GM21825 (cell line): ENCODE data around the gene SIRPB1.
"Not testable (repeated sequence)": the region's sequence is repeated elsewhere in the genome, so short reads cannot be mapped to it uniquely, and the experiment has no call there.

Experiments
- ATAC-seq: cut with Tn5 transposase; IDR thresholded peaks from one replicate; pipeline ENCODE4 v1.9.1; 2021; ENCODE audit warnings: mild to moderate bottlenecking, moderate library complexity; ENCODE audit not compliant: unreplicated experiment

Gene SIRPB1

DNA sequence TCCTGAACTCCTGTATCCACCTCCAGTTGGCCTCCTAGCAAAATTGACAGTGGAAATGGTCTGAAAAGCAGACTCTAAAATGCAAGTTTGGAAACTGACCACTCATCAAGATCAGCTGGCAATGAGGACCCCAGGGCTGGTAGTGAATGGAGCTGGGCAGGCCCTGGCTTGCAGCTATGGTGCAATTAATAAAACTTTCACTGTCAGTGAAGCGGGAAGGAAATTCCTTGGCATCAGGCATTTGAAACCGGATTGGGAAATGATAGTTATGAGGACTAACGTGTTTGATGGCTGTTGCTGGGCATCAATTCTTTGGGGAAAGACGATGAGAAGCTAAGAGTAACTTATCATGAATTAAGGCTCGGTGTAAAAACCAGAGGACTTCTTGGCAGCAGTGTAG is 19.1 kb downstream of the SIRPB1 start:
- ATAC-seq: no peak

DNA sequence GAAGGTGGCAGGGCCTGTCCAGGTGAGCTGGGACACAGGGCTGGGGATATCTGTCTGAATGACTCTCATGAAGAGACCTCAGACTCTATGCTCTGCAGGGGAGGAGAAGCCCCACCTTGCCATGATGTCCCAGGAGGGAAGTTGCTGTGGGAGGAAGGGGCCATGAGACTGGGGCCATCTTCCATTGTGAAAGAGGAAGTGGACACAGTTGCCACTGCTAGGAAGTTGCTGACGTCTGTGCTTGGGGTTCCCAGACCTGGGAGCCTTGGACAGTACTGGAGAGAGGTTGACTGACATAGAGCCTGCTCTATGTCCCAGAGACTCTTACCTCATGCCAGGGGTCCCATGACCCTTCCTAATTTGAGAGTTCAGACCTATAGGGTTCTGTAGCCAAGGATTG is 24.5 kb downstream of the SIRPB1 start:
- ATAC-seq: no peak

GRCh38 chr20:1588533-1589460 is 31.0 kb downstream of the SIRPB1 start:
- no peak for ATAC-seq

- no peak for ATAC-seq
Observed at GRCh38 chr20:1587781-1588532, 31.9 kb downstream of the SIRPB1 start.

DNA sequence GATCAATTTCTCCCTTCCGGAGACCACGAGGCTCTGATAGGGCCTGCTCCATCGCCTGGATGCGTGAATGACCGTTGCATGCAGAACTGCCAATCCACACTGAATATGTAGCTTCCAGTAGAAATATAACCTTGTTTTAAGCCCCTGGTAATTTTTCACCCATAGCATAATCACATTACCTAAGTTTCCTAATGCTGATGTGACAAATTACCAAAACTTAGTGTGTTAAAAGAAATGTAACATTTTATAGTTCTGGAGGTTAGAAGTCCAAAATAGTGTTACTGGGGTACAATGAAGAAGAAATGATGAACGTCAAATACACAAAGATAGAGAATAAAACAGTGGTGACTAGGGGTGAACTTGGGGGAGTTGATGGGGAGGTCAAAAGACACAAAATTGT is 40.3 kb downstream of the SIRPB1 start:
- ATAC-seq: no peak

GRCh38 chr20:1577906-1578305 is 41.9 kb downstream of the SIRPB1 start:
- ATAC-seq: no peak

DNA sequence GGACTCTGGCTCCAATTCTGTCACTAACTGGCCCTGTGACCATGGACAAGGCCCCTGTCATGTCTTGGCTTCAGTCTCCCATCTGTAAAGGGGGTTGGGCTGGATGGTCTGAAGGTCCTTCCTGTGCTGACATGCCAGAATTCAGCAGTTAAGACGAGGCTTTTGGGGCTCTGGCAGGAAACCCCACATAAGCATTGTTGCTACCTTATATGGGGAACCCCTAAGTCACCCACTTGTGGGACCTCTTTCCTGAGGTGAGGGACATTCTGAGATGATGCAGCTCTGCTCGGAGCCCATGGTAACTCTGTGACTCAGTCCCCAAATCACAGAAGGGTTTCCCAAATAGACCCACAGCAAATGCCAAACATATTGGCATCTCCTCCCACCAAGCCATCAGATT is 42.5 kb downstream of the SIRPB1 start:
- ATAC-seq: not testable (repeated sequence)

DNA sequence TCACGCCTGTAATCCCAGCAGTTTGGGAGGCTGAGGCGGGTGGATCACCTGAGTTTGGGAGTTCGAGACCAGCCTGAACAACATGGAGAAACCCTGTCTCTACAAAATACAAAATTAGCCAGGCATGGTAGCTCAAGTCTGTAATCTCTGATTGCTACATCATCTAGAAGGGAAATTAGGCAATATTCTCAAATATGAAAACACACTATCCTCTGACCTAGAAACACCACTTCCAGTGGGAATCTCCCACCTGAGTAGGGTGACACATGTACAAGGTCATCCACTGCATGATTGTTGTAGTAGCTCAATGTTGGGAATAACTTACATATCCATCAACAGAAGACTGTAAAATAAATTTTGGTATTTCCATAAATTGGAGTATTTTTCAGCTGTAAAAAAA is 43.2 kb downstream of the SIRPB1 start:
- ATAC-seq: no peak

DNA sequence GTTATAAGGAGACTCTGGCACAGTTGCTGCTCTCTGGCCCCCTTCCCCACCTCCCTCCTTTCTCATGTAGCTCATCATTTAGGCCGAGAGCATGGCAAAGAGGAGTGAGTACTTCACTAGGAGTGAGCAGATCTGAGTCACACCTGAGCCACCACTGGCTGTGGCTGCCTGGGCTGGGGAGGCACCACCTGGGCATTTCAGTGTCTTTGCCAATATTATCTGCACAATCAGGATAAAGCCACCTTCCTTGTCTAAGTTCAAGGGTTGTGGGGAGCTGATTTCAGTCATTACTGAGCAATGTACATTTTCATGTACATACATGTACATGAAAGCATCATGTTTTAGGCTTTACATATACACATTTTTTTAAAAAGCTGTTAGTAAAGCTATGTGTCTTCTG is 43.8 kb downstream of the SIRPB1 start:
- ATAC-seq: not testable (repeated sequence)

DNA sequence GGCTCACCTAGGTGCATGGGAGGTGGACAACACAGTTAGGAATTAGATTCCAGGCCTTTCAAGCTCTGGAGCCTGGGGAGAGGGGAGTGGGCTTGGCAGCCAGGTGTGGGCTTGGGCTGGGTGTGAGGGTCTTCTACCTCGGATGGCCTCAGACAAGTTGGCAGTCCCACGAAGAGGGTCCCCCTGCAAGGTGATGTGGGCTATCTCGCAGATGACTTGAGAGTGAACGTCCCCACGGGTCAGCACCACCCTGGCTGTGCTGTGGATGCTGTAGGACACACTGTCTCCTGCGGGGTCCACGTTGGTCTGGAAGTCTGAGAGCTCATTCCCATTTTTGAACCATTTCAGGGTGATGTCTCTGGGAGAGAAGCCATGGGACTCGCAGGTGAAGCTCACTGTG is 48.2 kb downstream of the SIRPB1 start:
- ATAC-seq: not testable (repeated sequence)
